Thymus (tissue), 11 donors: ENCODE data around the gene NPM1. TPM values are rescaled to one million over a fixed set of nuclear protein-coding genes. Genes with fewer than 3 reads are reported as not detected.

Experiments
- DNase-seq, 9 donors: peaks; one replicate each; pipeline ENCODE4 v3.0.0-alpha.2; 2013; ENCODE audit warnings: low spot score in 9 of 9, low read depth in 6 of 9, missing footprints in 1 of 9
- H3K27ac ChIP-seq, 2 donors: one replicate each; pipeline ENCODE4 v1.5.1; 2013; ENCODE audit warnings: control low read depth in 1 of 2, low read depth in 1 of 2, low read length in 1 of 2, mild to moderate bottlenecking in 1 of 2, moderate library complexity in 1 of 2
- H3K27me3 ChIP-seq, 2 donors: one replicate each; pipeline ENCODE4 v1.5.1; 2013; ENCODE audit warnings: low read length in 1 of 2; ENCODE audit not compliant: control insufficient read depth in 2 of 2, insufficient read depth in 1 of 2
- H3K36me3 ChIP-seq, 2 donors: one replicate each; pipeline ENCODE4 v1.5.1; 2013; ENCODE audit warnings: low read length in 1 of 2, mild to moderate bottlenecking in 1 of 2, moderate library complexity in 1 of 2; ENCODE audit not compliant: control insufficient read depth in 2 of 2, insufficient read depth in 2 of 2
- H3K4me1 ChIP-seq, 2 donors: one replicate each; pipeline ENCODE4 v1.5.1; 2013; ENCODE audit warnings: low read length in 2 of 2; ENCODE audit not compliant: control insufficient read depth in 2 of 2, insufficient read depth in 2 of 2
- H3K4me3 ChIP-seq, 2 donors: one replicate each; pipeline ENCODE4 v1.5.1; 2013; ENCODE audit warnings: low read length in 2 of 2, control low read depth in 1 of 2, mild to moderate bottlenecking in 1 of 2
- H3K9me3 ChIP-seq, 2 donors: one replicate each; pipeline ENCODE4 v1.5.1; 2013; ENCODE audit warnings: low read length in 1 of 2, mild to moderate bottlenecking in 1 of 2; ENCODE audit not compliant: control insufficient read depth in 2 of 2, insufficient read depth in 1 of 2
- WGBS: extraction: QIAGEN DNeasy Blood & Tissue Kit; methylation state at CpG from one replicate; pipeline ENCODE4 v1.1.7; 2013; 5-methylcytosine and 5-hydroxymethylcytosine counted together
- polyA plus RNA-seq: library from polyadenylated mRNA; stranded (reverse); fragments of 200-250 nt; gene quantifications from one replicate; pipeline ENCODE4 v1.2.3, GENCODE V29; 2013
- total RNA-seq: library from RNA; stranded (reverse); fragments of 120-200 nt; gene quantifications from one replicate; pipeline ENCODE4 v1.2.4, GENCODE V29; 2013
- donor health status: healthy.

Gene NPM1
- total and polyA plus RNA-seq, 2 donors: 2,207 to 2,632 TPM

DNA sequence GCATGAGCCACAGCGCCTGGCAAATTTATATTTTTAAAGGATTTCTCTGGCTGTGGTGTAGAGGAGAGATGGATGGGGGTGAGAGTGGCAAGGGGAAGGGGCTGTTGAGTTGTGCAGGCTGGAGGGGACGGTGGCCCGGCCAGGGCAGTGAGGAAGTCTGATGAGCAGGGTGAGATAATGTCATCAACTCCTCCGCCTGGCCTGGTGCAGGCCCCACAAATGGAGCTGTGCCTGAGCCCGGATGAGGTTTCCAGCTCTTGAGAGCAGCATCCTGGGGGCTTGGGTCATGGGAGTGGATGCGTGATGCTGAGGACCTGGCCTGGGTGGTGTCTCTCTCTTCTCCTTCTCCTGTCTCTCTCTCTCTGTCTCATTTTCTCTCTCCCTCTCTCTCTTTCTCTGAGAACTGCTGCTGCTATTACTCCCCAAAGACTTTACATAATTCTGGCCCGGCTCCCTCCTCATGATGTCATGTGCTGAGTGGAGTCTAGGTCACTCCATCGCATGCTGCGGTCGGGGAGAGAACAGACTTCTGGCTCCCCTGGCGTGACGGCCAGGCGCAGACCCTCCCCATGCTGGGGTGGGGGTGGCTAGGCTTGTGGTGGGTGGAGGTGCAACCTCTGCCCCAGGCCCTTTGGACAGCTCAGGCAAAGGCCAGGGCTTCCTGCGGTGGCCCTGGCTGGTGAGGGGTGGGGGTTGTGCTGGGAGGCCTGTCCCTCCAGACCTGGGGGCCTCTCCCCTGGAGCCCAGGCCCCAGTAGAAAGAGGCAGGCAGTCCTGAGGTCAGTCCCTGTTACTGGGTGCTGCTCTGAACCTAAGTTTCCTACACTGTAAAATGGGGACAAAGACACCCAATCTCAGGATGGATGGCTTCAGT lies 58.2 kb downstream of the NPM1 start:
- Histone ChIP-seq H3K36me3 (no peaks in the 10 kb centered on the region), H3K27ac (no peak overlapping the region), H3K4me3 (no peak overlapping the region), H3K4me1 (no peaks in the 10 kb centered on the region), H3K9me3 (no peaks in the 10 kb centered on the region), H3K27me3 (peaks cover 20 to 41% of the 10 kb centered on the region in 2 donors)
- DNase-seq: no peak
- WGBS: 92% methylated on average over 14 of the region's 14 CpGs

DNA sequence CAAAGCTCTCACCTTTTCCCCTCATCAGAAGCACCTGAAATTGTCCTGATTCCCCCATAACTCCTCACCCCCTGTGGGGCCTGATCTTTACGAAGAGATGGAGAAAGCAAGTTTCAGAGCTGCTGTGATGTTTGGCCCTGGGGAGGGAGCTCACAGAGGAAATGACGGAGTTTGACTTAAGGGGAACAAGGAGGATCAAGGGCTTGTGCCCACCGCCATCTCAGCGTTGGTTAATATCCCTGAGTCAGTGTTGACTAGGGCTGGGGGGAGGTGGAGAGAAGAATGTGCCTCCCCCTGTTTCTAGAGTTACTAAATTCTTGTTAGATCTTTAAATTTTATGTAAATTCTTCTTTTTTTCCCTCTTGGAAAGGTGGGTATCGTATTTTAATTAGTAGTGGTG lies 59.6 kb downstream of the NPM1 start:
- Histone ChIP-seq H3K4me3 (no peak overlapping the region), H3K27me3 (peaks cover 32 to 53% of the 10 kb centered on the region in 2 donors), H3K36me3 (no peaks in the 10 kb centered on the region), H3K9me3 (no peaks in the 10 kb centered on the region), H3K27ac (no peak overlapping the region), H3K4me1 (no peaks in the 10 kb centered on the region)
- 92% methylated on average over 5 of the region's 5 CpGs for WGBS
- no peak for DNase-seq

- H3K4me1 ChIP-seq: no peaks in the 10 kb centered on the region
- WGBS: 97% methylated on average over 10 of the region's 10 CpGs
- no peak for DNase-seq
- H3K4me3 ChIP-seq: no peak overlapping the region
- H3K36me3 ChIP-seq: no peaks in the 10 kb centered on the region
- H3K27me3 ChIP-seq: peaks cover 32 to 67% of the 10 kb centered on the region in 2 donors
- H3K27ac ChIP-seq: no peak overlapping the region
- H3K9me3 ChIP-seq: no peaks in the 10 kb centered on the region
Observed at GRCh38 chr5:171449426-171449825, 61.8 kb downstream of the NPM1 start.

DNA sequence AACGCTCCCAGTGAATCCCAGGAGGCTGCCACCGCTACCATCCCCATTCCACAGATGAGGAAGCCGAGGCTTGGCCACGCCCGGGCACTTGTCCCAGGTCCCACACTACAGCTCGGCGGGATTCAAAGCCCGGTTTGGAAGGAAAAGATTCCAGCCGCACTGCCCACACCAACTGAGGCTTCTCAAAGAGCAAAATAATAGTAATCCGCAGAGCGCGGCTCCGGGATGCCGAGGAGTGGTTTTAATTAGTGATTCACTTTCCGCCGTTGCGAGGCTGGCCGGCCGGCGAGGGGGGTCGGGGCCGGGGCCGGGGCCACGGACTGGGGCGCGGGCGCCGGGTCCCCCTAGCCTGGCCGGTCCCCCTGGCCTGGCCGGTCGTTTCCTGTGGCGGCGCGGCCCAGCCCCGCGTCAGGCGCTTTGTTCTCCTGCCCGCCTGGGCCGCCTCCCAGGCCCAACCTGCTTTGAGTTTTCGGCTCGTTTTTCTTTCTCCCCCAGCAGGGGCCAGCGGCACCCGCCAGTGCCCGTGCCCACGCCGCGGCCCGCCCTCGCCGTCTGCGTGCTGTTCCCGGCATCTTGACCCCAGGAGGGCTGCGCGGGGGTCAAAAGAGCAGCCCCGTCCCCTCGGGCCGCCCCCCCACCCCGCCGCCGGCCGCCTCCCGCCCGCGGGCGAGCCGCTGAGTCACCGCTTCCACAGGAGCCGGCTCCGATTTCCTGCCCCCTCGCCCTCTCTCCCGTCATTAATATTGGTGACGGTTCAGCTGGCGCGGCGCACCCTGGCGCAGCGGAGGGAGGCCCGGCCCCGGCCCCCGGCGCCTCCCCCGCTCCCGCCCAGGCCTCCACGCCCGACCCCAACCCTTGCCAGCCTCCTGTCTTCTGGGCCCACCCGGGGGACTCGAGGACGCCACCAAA lies 63.0 kb downstream of the NPM1 start:
- Histone ChIP-seq H3K4me3 (no peak overlapping the region), H3K9me3 (no peaks in the 10 kb centered on the region), H3K4me1 (no peaks in the 10 kb centered on the region), H3K36me3 (no peaks in the 10 kb centered on the region), H3K27ac (no peak overlapping the region), H3K27me3 (peaks cover 32 to 68% of the 10 kb centered on the region in 2 donors)
- no peak for DNase-seq
- 16% methylated on average over 88 of the region's 88 CpGs for WGBS

DNA sequence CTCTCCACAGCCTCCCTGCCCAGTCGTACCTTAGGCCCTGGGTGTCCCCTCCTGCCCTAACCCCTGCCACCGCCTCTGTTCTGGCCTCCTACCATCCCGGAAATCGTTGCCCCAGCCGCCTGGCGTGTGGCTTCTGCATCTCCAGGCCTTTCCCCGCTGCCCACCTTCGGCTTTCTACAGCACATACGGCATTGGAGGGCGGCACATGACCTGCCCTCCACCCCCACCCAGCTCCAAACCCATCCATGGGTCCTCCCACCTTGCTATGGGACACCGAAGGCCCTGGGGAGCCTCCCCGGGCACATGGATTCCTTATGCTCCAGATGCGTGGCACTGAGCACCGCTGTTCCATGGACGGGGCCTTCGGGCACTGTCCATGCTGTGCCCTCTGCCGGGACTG lies 63.8 kb downstream of the NPM1 start:
- no peak for DNase-seq
- Histone ChIP-seq H3K27me3 (peaks cover 32 to 63% of the 10 kb centered on the region in 2 donors), H3K4me3 (no peak overlapping the region), H3K36me3 (no peaks in the 10 kb centered on the region), H3K4me1 (no peaks in the 10 kb centered on the region), H3K27ac (no peak overlapping the region), H3K9me3 (no peaks in the 10 kb centered on the region)
- 76% methylated on average over 17 of the region's 17 CpGs for WGBS

- 95% methylated on average over 11 of the region's 11 CpGs for WGBS
- Histone ChIP-seq H3K4me3 (no peak overlapping the region), H3K4me1 (no peaks in the 10 kb centered on the region), H3K9me3 (no peaks in the 10 kb centered on the region), H3K27ac (no peak overlapping the region), H3K27me3 (peaks cover 31 to 57% of the 10 kb centered on the region in 2 donors), H3K36me3 (no peaks in the 10 kb centered on the region)
- no peak for DNase-seq
Observed at GRCh38 chr5:171453056-171453725, 65.5 kb downstream of the NPM1 start.

GRCh38 chr5:171453988-171454387 lies 66.3 kb downstream of the NPM1 start:
- 96% methylated on average over 2 of the region's 2 CpGs for WGBS
- Histone ChIP-seq H3K27me3 (peaks cover 28 to 51% of the 10 kb centered on the region in 2 donors), H3K36me3 (no peaks in the 10 kb centered on the region), H3K4me3 (no peak overlapping the region), H3K4me1 (no peaks in the 10 kb centered on the region), H3K9me3 (no peaks in the 10 kb centered on the region), H3K27ac (no peak overlapping the region)
- DNase-seq: no peak

DNA sequence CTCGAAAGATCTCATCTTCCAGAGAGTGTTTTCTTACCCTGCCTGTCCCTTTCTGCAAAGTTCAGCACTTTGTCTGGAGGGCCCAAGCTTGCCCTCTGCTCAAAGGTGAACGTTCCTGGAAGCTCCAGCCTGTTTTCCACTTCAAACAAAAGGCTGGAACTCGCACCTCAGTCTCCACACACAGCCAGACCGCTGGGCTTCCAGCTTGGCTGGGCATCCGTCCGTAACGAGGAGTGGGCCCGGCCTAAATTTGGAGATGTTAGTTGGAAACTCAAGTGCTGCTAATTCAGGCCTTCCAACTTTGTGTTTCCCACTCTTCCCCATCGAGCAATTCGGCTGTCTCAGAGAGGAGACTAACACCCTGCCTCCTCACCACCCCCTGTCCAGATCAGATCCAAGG lies 66.9 kb downstream of the NPM1 start:
- no peak overlapping the region for H3K27ac ChIP-seq
- no peaks in the 10 kb centered on the region for H3K36me3 ChIP-seq
- no peak overlapping the region for H3K4me3 ChIP-seq
- WGBS: 91% methylated on average over 10 of the region's 10 CpGs
- no peaks in the 10 kb centered on the region for H3K4me1 ChIP-seq
- no peaks in the 10 kb centered on the region for H3K9me3 ChIP-seq
- peaks cover 26 to 47% of the 10 kb centered on the region in 2 donors for H3K27me3 ChIP-seq
- no peak for DNase-seq
